ENCODE data around the gene PPIE. TPM values are rescaled to one million over a fixed set of nuclear protein-coding genes. Genes with fewer than 3 reads are reported as not detected.
A peak's percentile ranks its signal among the peaks of the same experiment; 100 is the strongest.

The PPIE gene
- total RNA-seq (10 to 100 TPM; 23.5 to 34.3 (median 33.2) TPM), polyA plus RNA-seq (10 to 100 TPM; 44.5 to 53.2 (median 49.4) TPM)
- long read RNA-seq, donor 1, transcript PPIE-201 (10 exons, 1,277 nt), result major isoform, 20 of 41 reads
- long read RNA-seq, donor 1, partial matches to known transcripts, result 4 of 41 reads
- long read RNA-seq, donor 1, other reads (novel, unspliced or antisense), result 12 of 41 reads
- long read RNA-seq, donor 2, transcript PPIE-201 (10 exons, 1,277 nt), result major isoform, 42 of 86 reads
- long read RNA-seq, donor 2, transcript PPIE-202 (10 exons, 1,079 nt), result minor isoform, 5 of 86 reads
- long read RNA-seq, donor 2, partial matches to known transcripts, result 0 of 86 reads
- long read RNA-seq, donor 2, other reads (novel, unspliced or antisense), result 35 of 86 reads

DNA sequence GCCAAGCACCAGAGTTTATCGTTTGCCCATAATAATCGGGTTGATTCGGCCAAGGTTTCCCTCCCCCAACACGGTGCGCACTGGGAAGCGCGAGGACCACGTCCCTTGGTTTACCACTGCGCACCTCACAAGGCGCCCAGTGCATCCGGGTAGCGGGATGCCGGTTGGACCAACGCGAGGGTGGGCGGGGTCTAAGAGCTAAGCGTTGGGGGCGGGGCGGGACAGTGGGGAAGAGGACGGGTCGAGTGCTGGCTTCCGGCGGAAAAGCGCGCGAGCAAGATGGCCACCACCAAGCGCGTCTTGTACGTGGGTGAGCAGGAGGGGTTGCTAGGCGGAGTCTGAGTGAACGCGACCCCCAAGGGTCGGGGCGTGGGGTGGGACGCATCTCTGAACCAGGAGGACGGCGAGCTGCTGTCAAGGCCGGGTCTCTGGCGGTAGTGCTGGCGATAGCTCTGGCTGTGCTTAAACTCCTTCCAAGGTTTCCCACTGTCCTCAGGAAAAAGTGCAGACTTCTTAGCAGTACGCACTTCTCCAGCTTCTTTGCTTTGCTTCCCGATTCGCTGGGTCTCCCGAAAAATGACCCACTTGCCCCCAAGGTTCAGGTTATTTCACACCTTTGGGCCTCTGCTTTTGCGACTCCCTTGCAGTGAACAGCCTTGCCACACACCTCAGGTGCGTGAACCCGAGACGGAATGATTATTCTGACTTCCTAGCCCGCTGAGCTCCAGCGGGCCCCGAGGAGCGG lies at the start of gene PPIE:
Gene PPIE, plus strand, starts transcription at position 261 of the 745 bp plus-strand sequence. Its CDS starts 19 bp downstream, at position 280.
- Histone ChIP-seq H3K9me3 (no peaks in the 10 kb centered on the region), H3K27ac (peak within 1 kb of the TSS; percentile 87), H3K27me3 (ENCODE audit: insufficient read depth in 3 of 3, low read length in 2 of 3) (no peaks in the 10 kb centered on the region), H3K4me1 (peaks cover 14% of the 10 kb centered on the region), H3K36me3 (ENCODE audit: insufficient read depth in 1 of 2, low read depth in 1 of 2) (peaks cover 6 to 41% of the 10 kb centered on the region in 2 donors), H3K4me3 (peak within 1 kb of the TSS; percentile 97)
- TF ChIP-seq CTCF (IDR thresholded peaks at IDR 0.05), result no peak
- intact Hi-C loops (cut with DNase I), result no loop called here
- WGBS, 3 donors, result 0 to 1% (median 1%) methylated on average over 52 of the region's 52 CpGs
- peak; percentile 97 for DNase-seq
- ATAC-seq, result peak; percentile 98 to 99 (median 98)

- H3K27me3 ChIP-seq (ENCODE audit: insufficient read depth in 3 of 3, low read length in 2 of 3), result peaks cover 0 to 12% (median 0%) of the 10 kb centered on the region in 3 donors
- intact Hi-C loops (cut with DNase I), result loop anchor here in 1 of 2 donors (2.0 kb wide), 1 partner anchor 16 kb away; the partner anchor contains the start of gene NT5C1A
Measured at GRCh38 chr1:39689214-39689613, 49.5 kb upstream of the PPIE start.

DNA sequence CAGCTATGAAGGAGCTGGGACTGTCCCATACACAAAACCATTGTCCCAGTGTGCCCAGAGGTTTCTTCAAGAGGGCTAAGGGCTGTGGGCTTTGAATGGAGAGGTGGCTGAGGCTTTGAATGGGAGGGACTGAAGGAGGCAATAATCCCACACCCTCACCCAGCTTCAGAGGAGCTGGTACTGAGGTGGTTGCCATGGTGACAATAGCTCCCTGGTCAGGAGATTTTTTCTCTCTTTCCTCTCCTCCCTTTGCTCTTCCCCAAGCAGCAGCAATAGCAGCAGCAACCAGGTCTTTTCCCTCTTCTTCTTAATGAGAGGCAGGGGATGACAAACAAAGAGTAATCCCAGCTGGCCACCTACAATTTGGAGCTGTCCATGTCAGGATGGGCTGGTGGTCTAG lies 49.0 kb upstream of the PPIE start:
- intact Hi-C loops (cut with DNase I), result loop anchor here in 1 of 2 donors (2.0 kb wide), 1 partner anchor 17 kb away; the partner anchor contains the start of gene NT5C1A

More at GRCh38 chr1:39689214-39689613, 49.5 kb upstream of the PPIE start:
- Histone ChIP-seq H3K27ac (no peak overlapping the region), H3K36me3 (ENCODE audit: insufficient read depth in 1 of 2, low read depth in 1 of 2) (no peaks in the 10 kb centered on the region), H3K4me1 (peaks cover 15% of the 10 kb centered on the region), H3K4me3 (no peak overlapping the region), H3K9me3 (no peaks in the 10 kb centered on the region)
- no peak for TF ChIP-seq CTCF (IDR thresholded peaks at IDR 0.05)
- WGBS, 3 donors, result 72 to 82% (median 72%) methylated on average over 2 of the region's 2 CpGs
- DNase-seq (no peak), ATAC-seq (no peak)

GRCh38 chr1:39690225-39690624 lies 48.5 kb upstream of the PPIE start:
- Histone ChIP-seq H3K4me3 (no peak overlapping the region), H3K9me3 (no peaks in the 10 kb centered on the region), H3K4me1 (peaks cover 23% of the 10 kb centered on the region), H3K36me3 (ENCODE audit: insufficient read depth in 1 of 2, low read depth in 1 of 2) (no peaks in the 10 kb centered on the region), H3K27me3 (ENCODE audit: insufficient read depth in 3 of 3, low read length in 2 of 3) (peaks cover 0 to 5% (median 0%) of the 10 kb centered on the region in 3 donors), H3K27ac (no peak overlapping the region)
- DNase-seq (no peak), ATAC-seq (no peak)
- intact Hi-C loops (cut with DNase I), result no loop called here
- TF ChIP-seq CTCF (IDR thresholded peaks at IDR 0.05), result no peak
- 19 to 68% (median 40%) methylated on average over 2 of the region's 2 CpGs for WGBS, 3 donors

More for the DNA sequence above, 49.0 kb upstream of the PPIE start:
- Histone ChIP-seq H3K27ac (no peak overlapping the region), H3K27me3 (ENCODE audit: insufficient read depth in 3 of 3, low read length in 2 of 3) (peaks cover 0 to 11% (median 0%) of the 10 kb centered on the region in 3 donors), H3K4me3 (no peak overlapping the region), H3K9me3 (no peaks in the 10 kb centered on the region), H3K4me1 (peaks cover 18% of the 10 kb centered on the region), H3K36me3 (ENCODE audit: insufficient read depth in 1 of 2, low read depth in 1 of 2) (no peaks in the 10 kb centered on the region)
- ATAC-seq (no peak), DNase-seq (no peak)
- TF ChIP-seq CTCF (IDR thresholded peaks at IDR 0.05), result no peak

Data from psoas muscle (tissue), 8 donors.